ENCODE measurements around the gene ARPP19.

The ARPP19 gene

DNA sequence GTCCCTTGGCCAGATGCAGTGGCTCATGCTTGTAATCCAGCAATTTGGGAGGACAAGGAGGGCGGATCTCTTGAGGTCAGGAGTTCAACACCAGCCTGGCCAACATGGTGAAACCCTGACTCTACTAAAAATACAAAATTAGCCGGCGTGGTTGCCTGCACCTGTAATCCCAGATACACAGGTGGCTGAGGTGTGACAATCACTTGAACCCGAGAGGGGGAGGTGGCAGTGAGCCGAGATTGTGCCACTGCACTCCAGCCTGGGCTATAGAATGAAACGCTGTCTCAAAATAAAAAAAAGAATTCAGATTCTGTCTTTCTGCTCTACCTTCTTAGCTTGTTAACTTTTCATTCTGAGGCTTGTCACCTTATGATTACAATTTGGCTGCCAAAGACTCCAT, 62.3 kb downstream of the ARPP19 start:
- DNase-seq, result no peak
- H3K9me3 ChIP-seq, result no peaks in the 10 kb centered on the region
- no peak overlapping the region for H3K4me3 ChIP-seq
- no peaks in the 10 kb centered on the region for H3K36me3 ChIP-seq
- H3K27me3 ChIP-seq, result no peaks in the 10 kb centered on the region
- intact Hi-C loops (cut with DNase I; ENCODE audit: low total_unique reads), result no loop called here
- H3K27ac ChIP-seq, result no peak overlapping the region
- peaks cover 0 to 10% (median 1%) of the 10 kb centered on the region in 4 donors for H3K4me1 ChIP-seq
- TF ChIP-seq, protein P1, sequence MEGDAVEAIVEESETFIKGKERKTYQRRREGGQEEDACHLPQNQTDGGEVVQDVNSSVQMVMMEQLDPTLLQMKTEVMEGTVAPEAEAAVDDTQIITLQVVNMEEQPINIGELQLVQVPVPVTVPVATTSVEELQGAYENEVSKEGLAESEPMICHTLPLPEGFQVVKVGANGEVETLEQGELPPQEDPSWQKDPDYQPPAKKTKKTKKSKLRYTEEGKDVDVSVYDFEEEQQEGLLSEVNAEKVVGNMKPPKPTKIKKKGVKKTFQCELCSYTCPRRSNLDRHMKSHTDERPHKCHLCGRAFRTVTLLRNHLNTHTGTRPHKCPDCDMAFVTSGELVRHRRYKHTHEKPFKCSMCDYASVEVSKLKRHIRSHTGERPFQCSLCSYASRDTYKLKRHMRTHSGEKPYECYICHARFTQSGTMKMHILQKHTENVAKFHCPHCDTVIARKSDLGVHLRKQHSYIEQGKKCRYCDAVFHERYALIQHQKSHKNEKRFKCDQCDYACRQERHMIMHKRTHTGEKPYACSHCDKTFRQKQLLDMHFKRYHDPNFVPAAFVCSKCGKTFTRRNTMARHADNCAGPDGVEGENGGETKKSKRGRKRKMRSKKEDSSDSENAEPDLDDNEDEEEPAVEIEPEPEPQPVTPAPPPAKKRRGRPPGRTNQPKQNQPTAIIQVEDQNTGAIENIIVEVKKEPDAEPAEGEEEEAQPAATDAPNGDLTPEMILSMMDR (IDR thresholded peaks at IDR 0.05), result no peak

DNA sequence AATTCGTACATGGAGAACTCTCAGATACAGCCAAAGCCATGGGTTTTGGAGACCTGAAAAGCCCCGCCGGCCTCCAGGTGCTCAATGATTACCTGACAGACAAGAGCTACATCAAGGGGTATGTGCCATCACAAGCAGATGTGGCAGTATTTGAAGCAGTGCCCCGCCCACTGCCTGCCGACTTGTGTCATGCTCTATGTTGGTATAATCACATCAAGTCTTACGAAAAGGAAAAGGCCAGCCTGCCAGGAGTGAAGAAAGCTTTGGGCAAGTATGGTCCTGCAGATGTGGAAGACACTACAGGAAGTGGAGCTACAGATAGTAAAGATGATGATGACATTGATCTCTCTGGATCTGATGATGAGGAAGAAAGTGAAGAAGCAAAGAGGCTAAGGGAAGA, 63.7 kb downstream of the ARPP19 start:
- intact Hi-C loops (cut with DNase I; ENCODE audit: low total_unique reads), result no loop called here
- peak in 1 of 2 donors; percentile 43 for DNase-seq

DNA sequence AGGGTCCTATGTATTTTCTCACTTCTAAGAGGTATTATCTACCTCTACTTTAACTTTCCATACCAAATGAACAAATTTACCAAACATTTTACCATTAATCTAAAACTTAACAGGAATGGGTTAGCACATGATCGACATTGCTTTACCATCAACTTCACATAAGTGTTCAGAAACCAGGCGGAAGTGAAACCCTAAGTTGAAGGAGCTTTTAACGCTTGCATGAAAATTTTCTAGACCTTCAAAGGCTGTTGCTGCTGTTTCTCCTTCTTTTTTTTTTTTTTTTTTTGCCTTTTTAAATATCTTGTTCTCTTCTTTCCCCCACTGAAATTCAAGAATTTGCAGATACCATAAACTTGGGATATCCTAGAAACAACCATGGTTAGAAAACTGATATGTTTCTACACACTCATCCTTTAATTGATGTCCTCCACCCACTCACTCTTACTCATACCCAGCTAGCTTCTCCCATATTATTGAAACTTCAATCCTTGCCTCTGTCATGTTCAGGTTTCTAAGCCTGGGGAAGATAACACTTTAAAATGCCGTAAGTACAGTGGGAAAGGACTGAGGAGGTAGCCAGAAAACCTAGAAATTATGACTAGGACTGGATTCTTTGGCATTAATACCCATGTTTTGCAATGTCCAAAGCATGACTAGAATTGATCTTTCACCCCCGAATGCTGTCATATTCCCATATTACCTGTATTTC, 64.9 kb downstream of the ARPP19 start:
- Histone ChIP-seq H3K27ac (no peak overlapping the region), H3K4me1 (peaks cover 0 to 10% (median 0%) of the 10 kb centered on the region in 4 donors), H3K36me3 (peaks cover 0 to 4% (median 0%) of the 10 kb centered on the region in 3 donors), H3K27me3 (no peaks in the 10 kb centered on the region), H3K4me3 (no peak overlapping the region), H3K9me3 (no peaks in the 10 kb centered on the region)
- DNase-seq, result no peak
- intact Hi-C loops (cut with DNase I; ENCODE audit: low total_unique reads), result no loop called here
- TF ChIP-seq, protein P1 (IDR thresholded peaks at IDR 0.05), result no peak

More for the DNA sequence above, 63.7 kb downstream of the ARPP19 start:
- H3K4me1 ChIP-seq, result peaks cover 0 to 10% (median 0%) of the 10 kb centered on the region in 4 donors
- H3K9me3 ChIP-seq, result no peaks in the 10 kb centered on the region
- peaks cover 0 to 4% (median 0%) of the 10 kb centered on the region in 3 donors for H3K36me3 ChIP-seq
- H3K27ac ChIP-seq, result no peak overlapping the region
- H3K4me3 ChIP-seq, result no peak overlapping the region
- no peaks in the 10 kb centered on the region for H3K27me3 ChIP-seq
- TF ChIP-seq, protein P1 (IDR thresholded peaks at IDR 0.05), result no peak

DNA sequence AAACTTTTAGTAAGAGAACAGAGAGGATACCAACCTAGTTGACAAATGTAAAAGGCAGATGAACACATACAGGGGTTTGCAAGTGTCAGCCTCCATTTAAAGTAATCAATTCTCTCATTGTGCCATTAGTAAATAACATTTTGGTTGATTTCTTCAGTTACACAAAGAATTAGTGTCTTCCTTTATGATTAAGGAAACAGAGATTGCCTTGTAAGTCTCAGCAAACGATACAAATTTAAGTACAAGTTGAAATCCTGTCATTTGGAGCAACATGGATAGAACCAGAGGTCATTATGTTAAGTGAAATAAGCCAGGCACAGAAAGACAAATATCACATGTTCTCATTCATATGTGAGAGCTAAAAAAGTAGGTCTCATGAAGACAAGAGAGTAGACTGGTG, 66.2 kb downstream of the ARPP19 start:
- H3K36me3 ChIP-seq, result peaks cover 0 to 4% (median 0%) of the 10 kb centered on the region in 3 donors
- no peak for DNase-seq
- no peak overlapping the region for H3K27ac ChIP-seq
- intact Hi-C loops (cut with DNase I; ENCODE audit: low total_unique reads), result no loop called here
- no peaks in the 10 kb centered on the region for H3K27me3 ChIP-seq
- no peak overlapping the region for H3K4me3 ChIP-seq
- H3K9me3 ChIP-seq, result no peaks in the 10 kb centered on the region
- TF ChIP-seq, protein P1 (IDR thresholded peaks at IDR 0.05), result no peak
- H3K4me1 ChIP-seq, result peaks cover 0 to 4% (median 0%) of the 10 kb centered on the region in 4 donors

DNA sequence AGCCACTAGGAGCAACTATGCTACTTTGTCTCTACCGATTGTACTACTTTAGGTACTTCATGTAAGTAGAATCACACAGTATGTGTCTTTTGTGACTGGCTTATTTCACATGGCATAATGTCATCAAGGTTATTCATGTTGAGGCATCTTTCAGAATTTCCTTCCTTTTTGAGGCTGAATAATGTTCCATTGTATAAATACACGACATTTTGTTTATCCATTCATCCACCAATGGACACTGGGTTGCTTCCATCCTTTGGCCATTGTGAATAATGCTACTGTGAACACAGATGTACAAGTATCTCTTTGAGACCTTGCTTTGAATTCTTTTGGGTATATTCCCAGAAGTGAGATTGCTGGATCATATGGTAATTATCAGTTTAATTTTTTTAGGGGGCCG, 69.3 kb downstream of the ARPP19 start:
- no peak for DNase-seq
- Histone ChIP-seq H3K4me1 (peaks cover 0 to 4% (median 0%) of the 10 kb centered on the region in 4 donors), H3K27ac (no peak overlapping the region), H3K36me3 (peaks cover 0 to 4% (median 0%) of the 10 kb centered on the region in 3 donors), H3K4me3 (no peak overlapping the region), H3K9me3 (no peaks in the 10 kb centered on the region), H3K27me3 (no peaks in the 10 kb centered on the region)
- intact Hi-C loops (cut with DNase I; ENCODE audit: low total_unique reads), result no loop called here
- TF ChIP-seq, protein P1 (IDR thresholded peaks at IDR 0.05), result no peak
